Measurements from ENCODE around the gene KCNQ1.

The KCNQ1 gene

GRCh38 chr11:2825261-2825888, 380.6 kb downstream of the KCNQ1 start:
- FAIRE-seq (no peak), DNase-seq (ENCODE audit: insufficient read length) (no peak)
- no peak for TF ChIP-seq POLR2AphosphoS5 (IDR thresholded peaks at IDR 0.05; ENCODE audit: low read depth, low read length)
- no peak for TF ChIP-seq POLR2A (IDR thresholded peaks at IDR 0.05; ENCODE audit: low read depth, low read length)
- no peak for TF ChIP-seq TAF1 (IDR thresholded peaks at IDR 0.05; ENCODE audit: borderline replicate concordance, low read depth, low read length)

GRCh38 chr11:2825889-2826678, 381.3 kb downstream of the KCNQ1 start:
- TF ChIP-seq POLR2AphosphoS5 (IDR thresholded peaks at IDR 0.05; ENCODE audit: low read depth, low read length), result no peak
- TF ChIP-seq TAF1 (IDR thresholded peaks at IDR 0.05; ENCODE audit: borderline replicate concordance, low read depth, low read length), result no peak
- TF ChIP-seq POLR2A (IDR thresholded peaks at IDR 0.05; ENCODE audit: low read depth, low read length), result no peak
- DNase-seq (ENCODE audit: insufficient read length) (no peak), FAIRE-seq (no peak)

GRCh38 chr11:2826679-2827056, 381.9 kb downstream of the KCNQ1 start:
- no peak for TF ChIP-seq POLR2A (IDR thresholded peaks at IDR 0.05; ENCODE audit: low read depth, low read length)
- no peak for TF ChIP-seq POLR2AphosphoS5 (IDR thresholded peaks at IDR 0.05; ENCODE audit: low read depth, low read length)
- no peak for TF ChIP-seq TAF1 (IDR thresholded peaks at IDR 0.05; ENCODE audit: borderline replicate concordance, low read depth, low read length)
- DNase-seq (ENCODE audit: insufficient read length) (no peak), FAIRE-seq (no peak)

DNA sequence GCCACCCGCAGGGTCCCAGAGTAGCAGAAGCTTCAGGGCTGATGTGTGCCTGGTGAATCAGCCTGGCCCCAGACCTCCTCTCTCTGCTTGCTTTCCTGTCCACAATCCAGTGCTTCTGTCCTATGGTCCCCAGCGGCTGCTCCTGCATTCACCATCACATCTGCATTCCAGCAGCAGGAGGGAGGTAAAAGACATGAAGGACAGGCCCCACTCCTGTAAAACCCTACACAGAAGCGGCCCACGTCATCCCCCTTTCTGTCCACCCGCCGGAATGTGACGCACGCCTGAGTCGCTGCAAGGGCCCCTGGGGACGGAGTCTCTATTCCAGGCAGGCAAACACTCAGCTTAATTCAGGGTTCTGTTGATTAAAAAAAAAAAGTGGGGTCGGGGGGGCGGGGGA, 382.4 kb downstream of the KCNQ1 start:
- no peak for DNase-seq (ENCODE audit: insufficient read length)
- no peak for FAIRE-seq
- TF ChIP-seq TAF1 (IDR thresholded peaks at IDR 0.05; ENCODE audit: borderline replicate concordance, low read depth, low read length), result no peak
- TF ChIP-seq POLR2A (IDR thresholded peaks at IDR 0.05; ENCODE audit: low read depth, low read length), result no peak
- no peak for TF ChIP-seq POLR2AphosphoS5 (IDR thresholded peaks at IDR 0.05; ENCODE audit: low read depth, low read length)

- no peak for DNase-seq (ENCODE audit: insufficient read length)
- FAIRE-seq, result no peak
- TF ChIP-seq POLR2A (IDR thresholded peaks at IDR 0.05; ENCODE audit: low read depth, low read length) (no peak), TAF1 (IDR thresholded peaks at IDR 0.05; ENCODE audit: borderline replicate concordance, low read depth, low read length) (no peak), POLR2AphosphoS5 (IDR thresholded peaks at IDR 0.05; ENCODE audit: low read depth, low read length) (no peak)
Measured at GRCh38 chr11:2827792-2828191, 383.0 kb downstream of the KCNQ1 start.

DNA sequence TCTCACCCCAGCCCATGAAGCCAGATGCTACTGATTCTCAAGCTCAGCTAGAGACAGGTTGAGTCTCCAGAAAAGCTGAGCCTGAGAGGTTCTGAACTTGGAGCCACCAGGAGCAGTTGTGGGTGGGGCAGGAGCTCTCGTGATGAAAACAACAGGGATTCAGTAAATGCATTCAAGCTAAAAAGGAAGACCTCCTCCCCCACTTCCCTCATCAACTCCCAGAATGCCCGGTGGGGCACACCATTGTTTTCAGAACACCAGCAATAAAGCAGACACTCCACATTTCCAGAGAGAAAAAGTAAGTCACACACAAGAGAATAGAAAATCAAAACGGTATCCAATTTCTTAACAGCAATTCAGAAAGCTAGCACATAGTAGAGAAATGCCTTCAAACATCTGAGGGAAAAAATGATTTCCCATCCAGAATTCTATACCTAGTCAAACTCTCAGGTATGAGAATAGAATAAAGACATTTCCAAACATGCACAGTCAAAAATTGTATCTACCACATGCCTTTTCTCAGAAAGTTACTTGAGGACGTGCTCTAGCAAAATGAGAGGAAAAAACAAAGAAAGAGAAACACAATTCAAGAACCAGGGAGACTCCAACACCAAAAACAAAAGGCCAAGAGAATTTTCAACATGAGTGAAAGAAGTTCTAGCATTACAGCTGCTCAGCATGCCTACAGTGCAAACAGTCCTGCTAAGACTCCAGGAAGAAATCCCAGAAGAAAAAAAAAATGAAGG, 383.9 kb downstream of the KCNQ1 start:
- no peak for DNase-seq (ENCODE audit: insufficient read length)
- no peak for FAIRE-seq
- no peak for TF ChIP-seq POLR2A (IDR thresholded peaks at IDR 0.05; ENCODE audit: low read depth, low read length)
- TF ChIP-seq POLR2AphosphoS5 (IDR thresholded peaks at IDR 0.05; ENCODE audit: low read depth, low read length), result no peak
- TF ChIP-seq TAF1 (IDR thresholded peaks at IDR 0.05; ENCODE audit: borderline replicate concordance, low read depth, low read length), result no peak

- DNase-seq (ENCODE audit: insufficient read length), result no peak
- TF ChIP-seq POLR2A (IDR thresholded peaks at IDR 0.05; ENCODE audit: low read depth, low read length) (no peak), TAF1 (IDR thresholded peaks at IDR 0.05; ENCODE audit: borderline replicate concordance, low read depth, low read length) (no peak), POLR2AphosphoS5 (IDR thresholded peaks at IDR 0.05; ENCODE audit: low read depth, low read length) (no peak)
- FAIRE-seq, result no peak
Measured at GRCh38 chr11:2830030-2830812, 385.4 kb downstream of the KCNQ1 start.

- TF ChIP-seq TAF1 (IDR thresholded peaks at IDR 0.05; ENCODE audit: borderline replicate concordance, low read depth, low read length) (no peak), POLR2A (IDR thresholded peaks at IDR 0.05; ENCODE audit: low read depth, low read length) (no peak), POLR2AphosphoS5 (IDR thresholded peaks at IDR 0.05; ENCODE audit: low read depth, low read length) (no peak)
- no peak for FAIRE-seq
- DNase-seq (ENCODE audit: insufficient read length), result no peak
Measured at GRCh38 chr11:2830886-2831285, 386.1 kb downstream of the KCNQ1 start.

- TF ChIP-seq POLR2A (IDR thresholded peaks at IDR 0.05; ENCODE audit: low read depth, low read length) (no peak), POLR2AphosphoS5 (IDR thresholded peaks at IDR 0.05; ENCODE audit: low read depth, low read length) (no peak), TAF1 (IDR thresholded peaks at IDR 0.05; ENCODE audit: borderline replicate concordance, low read depth, low read length) (no peak)
- no peak for DNase-seq (ENCODE audit: insufficient read length)
- no peak for FAIRE-seq
Measured at GRCh38 chr11:2831781-2832532, 387.1 kb downstream of the KCNQ1 start.

GRCh38 chr11:2832533-2833020, 387.8 kb downstream of the KCNQ1 start:
- DNase-seq (ENCODE audit: insufficient read length) (no peak), FAIRE-seq (no peak)
- TF ChIP-seq TAF1 (IDR thresholded peaks at IDR 0.05; ENCODE audit: borderline replicate concordance, low read depth, low read length), result no peak
- TF ChIP-seq POLR2A (IDR thresholded peaks at IDR 0.05; ENCODE audit: low read depth, low read length), result no peak
- TF ChIP-seq POLR2AphosphoS5 (IDR thresholded peaks at IDR 0.05; ENCODE audit: low read depth, low read length), result no peak

Measured in GM12892 (cell line).